Activated CD4-positive, alpha-beta memory T cell treated with anti-CD3 and anti-CD28 coated beads for 36 hours (primary cell): ENCODE data around the gene NMT2. TPM values are rescaled to one million over a fixed set of nuclear protein-coding genes. Genes with fewer than 3 reads are reported as not detected.

Experiments used
- CTCF ChIA-PET: fragments of 350-600 bp; sonication (Branson Sonifier 250); formaldehyde crosslinking; loops from one replicate; lab custom pipeline; 2021; ENCODE audit warnings: antibody characterized with exemption, inconsistent platforms; lab: Charles Lee
- POLR2A ChIA-PET: fragments of 350-600 bp; sonication (Branson Sonifier 250); formaldehyde crosslinking; loops from one replicate; lab custom pipeline; 2021; ENCODE audit warnings: antibody characterized with exemption; lab: Charles Lee
- DNase-seq: peaks from one replicate; pipeline ENCODE4 v3.0.0-alpha.2; 2020
- H3K27ac Mint-ChIP-seq: one replicate; pipeline ENCODE4 v1.8.0; 2021; ENCODE audit warnings: mixed read lengths
- H3K27me3 Mint-ChIP-seq: one replicate; pipeline ENCODE4 v1.8.0; 2021; ENCODE audit warnings: mixed read lengths
- H3K36me3 Mint-ChIP-seq: one replicate; pipeline ENCODE4 v1.8.0; 2021; ENCODE audit warnings: mixed read lengths
- H3K4me1 Mint-ChIP-seq: one replicate; pipeline ENCODE4 v1.8.0; 2021; ENCODE audit warnings: low read depth, mixed read lengths
- H3K4me3 Mint-ChIP-seq: one replicate; pipeline ENCODE4 v1.8.0; 2021; ENCODE audit warnings: mild to moderate bottlenecking, mixed read lengths
- H3K9me3 Mint-ChIP-seq: one replicate; pipeline ENCODE4 v1.8.0; 2021; ENCODE audit warnings: mixed read lengths
- intact Hi-C: fragments of 100-400 bp; cut with micrococcal nuclease; formaldehyde crosslinking; loops from one replicate; pipeline ENCODE4 v1.15.1; 2023
- total RNA-seq, 2 experiments: library from RNA; stranded (reverse); gene quantifications; one replicate each; pipeline ENCODE4 v1.2.3, GENCODE V29; 2021

Gene NMT2
- total RNA-seq, 2 experiments from 2014 or later, result 21.8 to 22.1 TPM

DNA sequence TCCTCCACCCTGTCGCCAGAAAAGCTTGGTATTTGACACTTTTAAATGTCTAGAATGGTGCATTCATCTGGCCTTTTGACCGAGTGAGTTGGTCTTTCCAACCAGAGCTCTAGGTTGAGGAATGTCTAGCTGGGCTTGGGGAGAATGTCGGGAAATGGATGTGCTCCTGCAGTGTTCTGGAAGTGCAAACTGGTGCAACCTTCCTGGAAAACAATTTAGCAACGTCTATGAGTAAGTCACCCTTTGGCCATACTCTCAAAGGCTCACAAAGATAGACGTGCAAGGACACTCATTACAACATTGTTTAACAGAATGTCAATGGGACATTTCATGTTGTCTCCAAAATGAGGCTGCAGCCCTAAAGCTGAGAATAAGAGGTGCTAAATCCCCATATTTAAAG lies 12.2 kb upstream of the NMT2 start:
- POLR2A ChIA-PET, result no interaction called here
- DNase-seq, result no peak

DNA sequence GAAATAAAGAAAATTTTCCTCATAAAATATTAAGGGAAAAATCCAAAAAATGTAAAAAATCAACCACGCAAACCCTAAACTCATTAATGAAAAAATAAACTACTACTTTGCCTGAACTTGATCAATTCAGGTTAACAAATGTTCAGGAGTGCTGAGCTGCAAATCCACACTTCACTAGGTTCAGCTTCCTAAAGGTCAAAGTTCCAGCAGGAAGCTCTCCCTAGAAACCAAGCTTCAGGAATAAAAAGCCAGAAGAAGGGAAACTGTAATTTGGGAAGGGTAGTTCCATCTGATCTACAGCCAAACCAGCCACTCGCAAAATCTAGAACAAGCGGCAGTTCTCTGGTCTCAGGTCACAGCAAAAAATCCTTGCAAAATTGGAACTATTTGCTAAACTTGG lies 7.8 kb upstream of the NMT2 start:
- no peaks in the 10 kb centered on the region for H3K27me3 Mint-ChIP-seq
- peaks cover 5% of the 10 kb centered on the region for H3K4me1 Mint-ChIP-seq
- H3K9me3 Mint-ChIP-seq, result no peaks in the 10 kb centered on the region
- intact Hi-C loops, result no loop called here
- DNase-seq, result no peak
- H3K36me3 Mint-ChIP-seq, result no peaks in the 10 kb centered on the region
- H3K4me3 Mint-ChIP-seq, result no peak overlapping the region
- POLR2A ChIA-PET, result no interaction called here
- CTCF ChIA-PET, result no interaction called here
- no peak overlapping the region for H3K27ac Mint-ChIP-seq

More for the DNA sequence above, 12.2 kb upstream of the NMT2 start:
- intact Hi-C loops, result no loop called here
- CTCF ChIA-PET, result interaction anchor here (0.5 to 1.3 kb wide), 2 partner anchors 67 to 117 kb away, joined by 3 read pairs; no protein-coding TSS in a partner anchor
- no peaks in the 10 kb centered on the region for H3K27me3 Mint-ChIP-seq
- no peaks in the 10 kb centered on the region for H3K36me3 Mint-ChIP-seq
- no peak overlapping the region for H3K4me3 Mint-ChIP-seq
- peaks cover 15% of the 10 kb centered on the region for H3K4me1 Mint-ChIP-seq
- no peaks in the 10 kb centered on the region for H3K9me3 Mint-ChIP-seq
- H3K27ac Mint-ChIP-seq, result no peak overlapping the region

DNA sequence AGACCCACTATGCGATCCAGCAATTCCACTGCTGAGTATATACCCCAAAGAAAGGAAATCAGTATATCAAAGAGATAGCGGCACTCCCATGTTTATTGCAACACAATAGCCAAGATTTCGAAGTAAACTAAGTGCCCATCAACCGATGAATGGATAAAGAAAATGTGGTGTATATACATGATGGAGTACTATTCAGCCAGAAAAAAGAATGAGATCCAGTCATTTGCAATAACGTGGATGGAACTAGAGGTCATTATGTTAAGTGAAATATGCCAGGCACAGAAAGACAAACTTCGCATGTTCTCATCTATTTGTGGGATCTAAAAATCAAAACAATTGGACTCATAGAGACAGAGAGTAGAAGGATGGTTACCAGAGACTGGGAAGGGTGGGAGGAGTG lies 7.1 kb upstream of the NMT2 start:
- CTCF ChIA-PET, result no interaction called here

DNA sequence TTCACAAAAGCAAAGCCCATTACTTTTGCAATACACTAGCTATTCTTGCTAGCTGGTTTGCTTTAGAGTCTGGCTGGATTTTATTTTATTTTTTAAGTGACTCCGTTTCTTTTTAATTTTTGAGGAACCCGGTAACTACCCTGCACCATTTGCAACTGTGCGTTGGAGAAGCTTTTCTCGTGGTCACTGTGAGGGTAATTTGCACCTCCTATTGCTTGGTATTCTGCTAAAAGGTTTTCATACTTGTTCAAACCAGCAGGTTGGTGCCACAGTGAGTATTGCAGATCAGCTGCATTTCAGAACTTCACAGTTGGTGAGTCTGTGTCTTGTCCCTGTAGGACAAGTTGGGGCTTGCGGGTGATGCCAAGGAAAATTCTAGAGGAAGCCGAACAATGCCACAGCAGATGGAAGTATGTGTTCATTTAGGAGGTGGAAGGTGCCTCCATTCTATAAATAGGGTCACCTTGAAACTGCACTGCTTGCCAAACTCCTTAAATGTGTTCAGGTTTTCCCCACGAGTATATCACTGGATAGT lies 3.9 kb upstream of the NMT2 start:
- peaks cover 31% of the 10 kb centered on the region for H3K4me1 Mint-ChIP-seq
- CTCF ChIA-PET, result no interaction called here
- H3K36me3 Mint-ChIP-seq, result peaks cover 2% of the 10 kb centered on the region
- no peak overlapping the region for H3K27ac Mint-ChIP-seq
- DNase-seq, result no peak
- intact Hi-C loops, result no loop called here
- H3K4me3 Mint-ChIP-seq, result no peak overlapping the region
- H3K9me3 Mint-ChIP-seq, result no peaks in the 10 kb centered on the region
- POLR2A ChIA-PET, result no interaction called here
- no peaks in the 10 kb centered on the region for H3K27me3 Mint-ChIP-seq

More for the DNA sequence above, 7.1 kb upstream of the NMT2 start:
- POLR2A ChIA-PET, result no interaction called here
- DNase-seq, result no peak
- no peaks in the 10 kb centered on the region for H3K9me3 Mint-ChIP-seq
- peaks cover 12% of the 10 kb centered on the region for H3K4me1 Mint-ChIP-seq
- H3K4me3 Mint-ChIP-seq, result no peak overlapping the region
- H3K27ac Mint-ChIP-seq, result no peak overlapping the region
- intact Hi-C loops, result no loop called here
- H3K27me3 Mint-ChIP-seq, result no peaks in the 10 kb centered on the region
- no peaks in the 10 kb centered on the region for H3K36me3 Mint-ChIP-seq

DNA sequence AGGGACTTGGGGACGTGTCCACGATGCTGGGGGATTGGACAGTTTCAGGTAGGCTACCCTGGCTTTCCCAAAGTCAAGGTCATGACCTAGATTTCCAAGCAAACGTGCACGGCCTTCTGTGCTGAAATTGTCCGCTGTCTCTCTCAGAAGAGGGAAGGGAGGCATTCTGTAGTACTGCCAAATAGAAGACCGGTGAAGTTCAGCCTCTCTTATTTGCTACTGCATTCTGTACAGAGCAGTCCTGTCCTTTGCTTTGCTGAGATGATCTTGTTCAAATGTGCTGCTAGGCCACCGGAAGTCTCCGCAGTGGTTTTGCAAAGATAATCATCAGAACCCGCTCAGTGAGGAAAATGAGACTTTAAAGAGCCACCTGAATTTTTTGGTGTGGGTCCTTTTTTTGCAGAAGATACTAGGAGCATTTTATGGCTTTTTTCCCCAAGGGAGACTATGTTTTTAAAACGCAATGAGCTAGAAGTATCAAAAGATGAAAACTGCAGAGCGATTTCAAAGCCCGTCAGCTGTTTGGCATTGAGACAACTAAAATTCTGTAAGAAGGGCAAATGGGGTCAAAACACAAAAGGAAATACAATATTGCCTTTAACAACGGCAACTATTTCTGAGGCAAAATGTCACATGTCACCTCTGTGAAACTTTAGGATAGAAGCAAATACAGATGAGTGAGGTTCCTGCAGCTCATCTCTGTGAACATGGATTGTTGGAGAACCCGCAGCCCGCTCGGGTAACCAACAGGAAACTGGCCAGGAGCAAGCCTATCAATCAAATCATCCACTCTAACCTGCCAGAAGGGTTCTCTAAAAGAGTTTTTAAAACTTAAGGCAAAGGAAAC lies 1.3 kb upstream of the NMT2 start:
- Mint-ChIP-seq H3K9me3 (no peaks in the 10 kb centered on the region), H3K27me3 (no peaks in the 10 kb centered on the region), H3K36me3 (peaks cover 2% of the 10 kb centered on the region), H3K4me3 (peak overlapping the region; percentile 72), H3K27ac (peak overlapping the region; percentile 85), H3K4me1 (peaks cover 43% of the 10 kb centered on the region)
- CTCF ChIA-PET, result interaction anchor here (1.0 to 1.8 kb wide), 7 partner anchors 17 to 64 kb away, joined by 3 to 6 read pairs (median 3); no protein-coding TSS in a partner anchor
- DNase-seq, result peak; percentile 68
- POLR2A ChIA-PET, result interaction anchor here (0.6 to 3.0 kb wide), 2 partner anchors 39 to 47 kb away, joined by 3 to 30 read pairs; no protein-coding TSS in a partner anchor
- intact Hi-C loops, result loop anchor here (2.0 to 10.0 kb wide), 5 partner anchors 201 to 1267 kb away; partner anchors contain the start of genes FAM171A1, MEIG1 and PTER

DNA sequence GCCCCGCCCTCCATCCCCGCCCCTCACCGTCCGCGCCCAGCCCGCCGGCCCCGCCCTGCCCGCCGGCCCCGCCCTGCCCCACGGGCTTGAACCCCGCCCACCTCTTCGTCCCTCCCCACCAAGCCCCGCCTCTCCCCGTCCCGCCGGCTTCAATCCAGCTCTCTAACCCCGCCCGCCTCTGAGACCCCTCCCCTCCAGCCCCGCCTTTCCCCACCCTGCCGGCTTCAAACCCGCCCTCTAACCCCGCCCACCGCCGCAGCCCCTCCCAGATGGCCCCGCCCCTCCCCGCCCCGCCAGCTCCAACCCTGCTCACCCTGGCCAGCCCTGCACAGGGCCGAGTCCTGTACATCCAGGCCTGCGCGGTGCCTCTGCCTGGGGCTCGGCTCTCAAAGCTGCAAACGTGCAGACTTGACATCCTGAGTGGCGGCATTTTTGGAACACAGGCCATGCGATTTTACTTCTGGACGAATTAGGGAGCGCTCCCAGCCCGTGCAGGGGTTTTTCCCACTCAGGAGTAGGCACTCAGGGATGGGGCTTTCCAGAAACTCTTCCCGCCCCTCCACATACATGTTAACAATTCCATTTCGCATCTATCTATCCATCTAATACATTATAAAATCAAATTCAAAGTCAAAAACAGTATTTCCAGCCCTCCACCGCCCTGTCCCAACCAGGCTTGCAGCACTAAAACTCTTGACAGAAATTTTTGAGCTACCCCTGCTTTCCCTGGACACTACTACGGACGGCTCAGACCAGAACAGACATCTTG lies 477 bp upstream of the NMT2 start:
- intact Hi-C loops, result loop anchor here (1.0 to 10.0 kb wide), 7 partner anchors 202 to 1648 kb away; partner anchors contain the start of genes FAM171A1, MEIG1, PTER and RSU1
- POLR2A ChIA-PET, result interaction anchor here (0.6 to 3.0 kb wide), 3 partner anchors 40 to 291 kb away, joined by 3 to 30 read pairs (median 3); partner anchors contain the start of gene SUV39H2
- H3K4me3 Mint-ChIP-seq, result peak overlapping the region; percentile 72
- H3K27ac Mint-ChIP-seq, result peak overlapping the region; percentile 85
- CTCF ChIA-PET, result interaction anchor here (0.7 to 1.8 kb wide), 10 partner anchors 17 to 64 kb away, joined by 3 to 6 read pairs (median 3); no protein-coding TSS in a partner anchor
- H3K27me3 Mint-ChIP-seq, result no peaks in the 10 kb centered on the region
- no peaks in the 10 kb centered on the region for H3K9me3 Mint-ChIP-seq
- H3K4me1 Mint-ChIP-seq, result peaks cover 48% of the 10 kb centered on the region
- peaks cover 2% of the 10 kb centered on the region for H3K36me3 Mint-ChIP-seq
- DNase-seq, result peak; percentile 98

DNA sequence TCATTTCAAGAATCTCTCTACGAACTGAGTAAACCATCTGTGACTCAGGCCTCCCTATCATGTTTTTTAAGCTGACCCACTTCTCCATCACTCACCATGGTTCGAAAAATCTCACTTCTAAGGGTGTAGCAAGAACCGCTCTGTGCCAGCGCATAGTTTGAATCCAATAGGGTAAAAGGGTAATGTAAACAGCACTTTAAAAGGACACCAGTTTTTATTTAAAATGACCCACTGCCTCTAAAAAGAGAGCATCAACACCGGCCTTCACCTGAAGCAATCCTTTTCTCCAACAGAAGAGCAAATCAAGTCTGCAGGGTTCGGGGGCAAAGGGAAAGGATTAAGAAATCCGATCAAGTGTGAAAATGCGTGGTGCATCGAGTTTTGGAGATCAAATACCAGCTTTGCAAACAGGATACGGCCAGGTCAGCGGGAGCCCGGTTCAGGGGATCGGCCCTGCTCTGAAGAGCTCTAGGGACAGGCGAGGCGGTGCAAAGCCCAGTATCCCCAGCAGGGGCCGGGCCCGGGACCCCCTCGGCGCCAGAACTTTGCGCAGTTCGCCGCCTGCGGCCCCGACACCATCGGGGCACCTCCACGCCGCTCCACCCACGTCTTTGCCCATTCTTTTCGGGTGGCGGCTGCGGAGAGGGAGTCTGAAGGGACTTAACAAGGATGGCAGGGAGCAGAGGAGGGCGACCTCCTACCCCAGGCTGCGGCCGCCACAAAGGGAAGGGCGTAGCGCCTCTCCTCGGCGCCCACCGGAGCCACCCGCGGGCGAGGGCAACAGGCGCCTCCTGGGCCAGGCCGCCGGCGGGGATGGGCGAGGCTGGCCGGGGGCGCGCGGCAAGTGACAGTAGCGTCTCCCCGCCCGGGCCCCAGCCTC lies 842 bp downstream of the NMT2 start:
- H3K36me3 Mint-ChIP-seq, result peaks cover 2% of the 10 kb centered on the region
- H3K27me3 Mint-ChIP-seq, result no peaks in the 10 kb centered on the region
- ChIA-PET CTCF (interaction anchor here (1.1 to 1.8 kb wide), 5 partner anchors 17 to 203 kb away, joined by 3 to 18 read pairs (median 3); partner anchors contain the start of gene FAM171A1), POLR2A (interaction anchor here (0.6 to 3.0 kb wide), 3 partner anchors 31 to 45 kb away, joined by 3 to 30 read pairs (median 4); no protein-coding TSS in a partner anchor)
- peak overlapping the region; percentile 69 for H3K27ac Mint-ChIP-seq
- intact Hi-C loops, result loop anchor here (1.0 to 10.0 kb wide), 11 partner anchors 26 to 1650 kb away; partner anchors contain the start of genes FAM171A1, MEIG1, PTER and RPP38
- peak; percentile 63 for DNase-seq
- H3K4me3 Mint-ChIP-seq, result peak overlapping the region; percentile 84
- no peaks in the 10 kb centered on the region for H3K9me3 Mint-ChIP-seq
- H3K4me1 Mint-ChIP-seq, result peaks cover 52% of the 10 kb centered on the region

DNA sequence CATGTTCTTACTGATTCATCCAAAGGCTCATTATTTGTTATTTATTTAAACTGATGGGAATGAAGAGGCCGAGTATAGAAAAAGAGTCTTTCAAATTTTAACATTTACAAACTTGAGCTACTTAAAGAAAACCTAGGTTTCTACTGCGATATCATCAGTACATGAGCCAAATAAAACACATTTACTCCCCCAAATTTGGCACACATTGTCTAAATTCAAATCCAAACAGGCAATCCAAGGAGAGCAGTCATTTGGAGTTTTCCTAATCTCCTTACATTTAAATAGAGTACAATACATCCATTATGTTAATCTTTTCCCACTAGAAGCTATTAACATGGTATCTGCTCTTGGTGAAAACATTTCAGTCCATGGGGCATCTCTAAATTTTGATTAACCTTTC lies 2.2 kb downstream of the NMT2 start:
- DNase-seq, result no peak
- H3K36me3 Mint-ChIP-seq, result peaks cover 2% of the 10 kb centered on the region
- ChIA-PET CTCF (interaction anchor here (1.1 to 1.8 kb wide), 3 partner anchors 18 to 205 kb away, joined by 3 to 18 read pairs (median 3); partner anchors contain the start of gene FAM171A1), POLR2A (interaction anchor here (1.1 to 3.0 kb wide), 2 partner anchors 42 to 43 kb away, joined by 3 to 30 read pairs; no protein-coding TSS in a partner anchor)
- peaks cover 52% of the 10 kb centered on the region for H3K4me1 Mint-ChIP-seq
- H3K9me3 Mint-ChIP-seq, result no peaks in the 10 kb centered on the region
- H3K27me3 Mint-ChIP-seq, result no peaks in the 10 kb centered on the region
- no peak overlapping the region for H3K27ac Mint-ChIP-seq
- peak overlapping the region; percentile 13 for H3K4me3 Mint-ChIP-seq
- intact Hi-C loops, result loop anchor here (5.0 to 10.0 kb wide), 2 partner anchors 582 to 666 kb away; no protein-coding TSS in a partner anchor

DNA sequence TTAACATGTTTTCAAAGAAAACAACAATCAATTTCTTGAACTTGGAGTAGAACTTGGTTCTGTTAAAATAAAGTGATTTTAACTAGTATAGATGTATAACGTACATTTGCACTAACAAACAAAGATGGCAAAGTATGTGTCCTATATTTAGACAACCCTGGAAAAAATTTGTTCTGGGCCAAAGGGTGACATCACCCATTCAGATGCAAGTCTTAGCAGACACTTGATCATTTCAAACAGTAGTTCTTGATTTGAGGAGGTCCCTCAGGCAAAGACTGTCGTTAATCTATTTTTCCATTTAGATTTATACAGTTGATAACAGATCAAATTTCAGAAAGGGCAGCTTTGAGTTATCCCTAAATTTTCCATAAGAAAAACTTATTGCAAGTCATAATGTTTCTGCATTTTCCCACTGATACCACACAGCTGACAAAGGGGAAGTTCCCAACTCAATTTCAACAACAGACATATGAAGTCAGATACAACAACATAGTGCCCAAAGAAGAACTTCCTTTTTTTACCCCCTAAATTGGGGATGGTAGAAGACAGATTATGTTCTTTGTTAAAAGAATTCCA lies 5.2 kb downstream of the NMT2 start:
- Mint-ChIP-seq H3K27me3 (no peaks in the 10 kb centered on the region), H3K36me3 (peaks cover 2% of the 10 kb centered on the region), H3K4me3 (no peak overlapping the region), H3K27ac (no peak overlapping the region), H3K9me3 (no peaks in the 10 kb centered on the region), H3K4me1 (peaks cover 37% of the 10 kb centered on the region)
- POLR2A ChIA-PET, result no interaction called here
- no peak for DNase-seq
- intact Hi-C loops, result loop anchor here (10.0 kb wide), 1 partner anchor 579 kb away; no protein-coding TSS in a partner anchor
- CTCF ChIA-PET, result no interaction called here

DNA sequence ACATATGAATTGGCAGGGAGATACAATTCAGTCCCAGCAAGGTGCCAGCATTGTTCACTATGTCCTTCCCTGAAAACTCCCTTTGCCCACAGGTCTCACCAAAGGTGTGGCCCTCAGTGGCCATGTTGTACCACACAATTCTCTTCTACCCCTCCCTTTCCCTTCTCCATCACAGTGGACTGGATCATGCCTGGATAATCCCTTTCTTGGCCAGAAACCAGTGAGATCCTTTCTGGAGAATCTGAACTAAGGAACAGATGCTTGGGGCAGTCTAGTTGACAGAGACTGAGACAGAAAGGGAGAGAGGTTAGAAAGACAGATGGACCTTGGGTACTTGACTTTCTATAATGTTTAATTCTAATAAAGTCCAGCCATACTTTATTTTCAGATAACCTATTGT lies 9.5 kb downstream of the NMT2 start:
- ChIA-PET POLR2A (interaction anchor here (0.6 kb wide), 1 partner anchor 28 kb away, joined by 3 read pairs; no protein-coding TSS in a partner anchor), CTCF (interaction anchor here (1.2 kb wide), 1 partner anchor 52 kb away, joined by 4 read pairs; no protein-coding TSS in a partner anchor)
- intact Hi-C loops, result no loop called here
- Mint-ChIP-seq H3K9me3 (no peaks in the 10 kb centered on the region), H3K27me3 (no peaks in the 10 kb centered on the region), H3K27ac (no peak overlapping the region), H3K36me3 (peaks cover 2% of the 10 kb centered on the region), H3K4me3 (no peak overlapping the region), H3K4me1 (peaks cover 27% of the 10 kb centered on the region)
- no peak for DNase-seq
